ENCODE results near the gene TMEM184B. TPM values are rescaled to one million over a fixed set of nuclear protein-coding genes. Genes with fewer than 3 reads are reported as not detected.

Gene TMEM184B
- total RNA-seq, 1 experiment from 2014 or later: 16.9 TPM

GRCh38 chr22:38296372-38296771 lies 23.6 kb upstream of the TMEM184B start:
- Histone ChIP-seq H3K4me1 (no peaks in the 10 kb centered on the region), H3K4me3 (no peak overlapping the region), H3K9me3 (replicated peaks) (no peaks in the 10 kb centered on the region), H3K27ac (no peak overlapping the region), H3K36me3 (peaks cover 52% of the 10 kb centered on the region), H3K27me3 (no peaks in the 10 kb centered on the region)
- no peak for DNase-seq

GRCh38 chr22:38295863-38296262 lies 23.1 kb upstream of the TMEM184B start:
- DNase-seq: no peak
- peaks cover 50% of the 10 kb centered on the region for H3K36me3 ChIP-seq
- H3K4me3 ChIP-seq: no peak overlapping the region
- no peaks in the 10 kb centered on the region for H3K27me3 ChIP-seq
- no peak overlapping the region for H3K27ac ChIP-seq
- no peaks in the 10 kb centered on the region for H3K9me3 ChIP-seq (replicated peaks)
- H3K4me1 ChIP-seq: no peaks in the 10 kb centered on the region

GRCh38 chr22:38295339-38295738 lies 22.5 kb upstream of the TMEM184B start:
- no peaks in the 10 kb centered on the region for H3K4me1 ChIP-seq
- no peak for DNase-seq
- H3K9me3 ChIP-seq (replicated peaks): no peaks in the 10 kb centered on the region
- no peaks in the 10 kb centered on the region for H3K27me3 ChIP-seq
- no peak overlapping the region for H3K4me3 ChIP-seq
- peaks cover 48% of the 10 kb centered on the region for H3K36me3 ChIP-seq
- H3K27ac ChIP-seq: no peak overlapping the region

- Histone ChIP-seq H3K27ac (no peak overlapping the region), H3K9me3 (replicated peaks) (no peaks in the 10 kb centered on the region), H3K4me3 (no peak overlapping the region), H3K4me1 (no peaks in the 10 kb centered on the region), H3K36me3 (peaks cover 42% of the 10 kb centered on the region), H3K27me3 (no peaks in the 10 kb centered on the region)
- no peak for DNase-seq
These were observed 21.4 kb upstream of the TMEM184B start for GRCh38 chr22:38294193-38294592.

- H3K9me3 ChIP-seq (replicated peaks): no peaks in the 10 kb centered on the region
- peaks cover 27% of the 10 kb centered on the region for H3K36me3 ChIP-seq
- no peak overlapping the region for H3K4me3 ChIP-seq
- no peaks in the 10 kb centered on the region for H3K27me3 ChIP-seq
- H3K4me1 ChIP-seq: no peaks in the 10 kb centered on the region
- no peak overlapping the region for H3K27ac ChIP-seq
- no peak for DNase-seq
These were observed 19.9 kb upstream of the TMEM184B start for GRCh38 chr22:38292694-38293093.

- H3K4me3 ChIP-seq: no peak overlapping the region
- H3K27ac ChIP-seq: no peak overlapping the region
- H3K27me3 ChIP-seq: no peaks in the 10 kb centered on the region
- H3K9me3 ChIP-seq (replicated peaks): no peaks in the 10 kb centered on the region
- peaks cover 12% of the 10 kb centered on the region for H3K36me3 ChIP-seq
- no peak for DNase-seq
- H3K4me1 ChIP-seq: no peaks in the 10 kb centered on the region
These were observed 18.5 kb upstream of the TMEM184B start for GRCh38 chr22:38291201-38291777.

GRCh38 chr22:38290347-38290746 lies 17.5 kb upstream of the TMEM184B start:
- Histone ChIP-seq H3K27me3 (no peaks in the 10 kb centered on the region), H3K27ac (no peak overlapping the region), H3K4me3 (no peak overlapping the region), H3K9me3 (replicated peaks) (no peaks in the 10 kb centered on the region), H3K4me1 (no peaks in the 10 kb centered on the region), H3K36me3 (peaks cover 4% of the 10 kb centered on the region)
- DNase-seq: no peak

GRCh38 chr22:38289583-38290082 lies 16.8 kb upstream of the TMEM184B start:
- H3K9me3 ChIP-seq (replicated peaks): no peaks in the 10 kb centered on the region
- H3K4me3 ChIP-seq: no peak overlapping the region
- no peak overlapping the region for H3K27ac ChIP-seq
- H3K36me3 ChIP-seq: peaks cover 4% of the 10 kb centered on the region; the same call in 1 of the 2 replicates
- H3K27me3 ChIP-seq: no peaks in the 10 kb centered on the region
- DNase-seq: no peak
- H3K4me1 ChIP-seq: no peaks in the 10 kb centered on the region

- Histone ChIP-seq H3K4me1 (no peaks in the 10 kb centered on the region; the same call in 1 of the 2 replicates), H3K27ac (no peak overlapping the region), H3K36me3 (no peaks in the 10 kb centered on the region; the same call in 1 of the 2 replicates), H3K9me3 (replicated peaks) (no peaks in the 10 kb centered on the region), H3K27me3 (no peaks in the 10 kb centered on the region), H3K4me3 (no peak overlapping the region)
- DNase-seq: no peak
These were observed 14.3 kb upstream of the TMEM184B start for GRCh38 chr22:38286915-38287669.

GRCh38 chr22:38285018-38285417 lies 12.2 kb upstream of the TMEM184B start:
- Histone ChIP-seq H3K9me3 (replicated peaks) (no peaks in the 10 kb centered on the region), H3K4me1 (no peaks in the 10 kb centered on the region; the same call in 1 of the 2 replicates), H3K27ac (no peak overlapping the region), H3K27me3 (no peaks in the 10 kb centered on the region), H3K36me3 (no peaks in the 10 kb centered on the region), H3K4me3 (no peak overlapping the region)
- no peak for DNase-seq

- Histone ChIP-seq H3K9me3 (replicated peaks) (no peaks in the 10 kb centered on the region), H3K4me1 (no peaks in the 10 kb centered on the region; the same call in 1 of the 2 replicates), H3K27me3 (no peaks in the 10 kb centered on the region), H3K27ac (no peak overlapping the region), H3K36me3 (no peaks in the 10 kb centered on the region), H3K4me3 (no peak overlapping the region)
- no peak for DNase-seq
These were observed 11.2 kb upstream of the TMEM184B start for GRCh38 chr22:38284042-38284402.

- Histone ChIP-seq H3K4me3 (no peak overlapping the region), H3K4me1 (no peaks in the 10 kb centered on the region; the same call in 1 of the 2 replicates), H3K27ac (no peak overlapping the region), H3K27me3 (no peaks in the 10 kb centered on the region), H3K9me3 (replicated peaks) (no peaks in the 10 kb centered on the region), H3K36me3 (no peaks in the 10 kb centered on the region)
- no peak for DNase-seq
These were observed 9.6 kb upstream of the TMEM184B start for GRCh38 chr22:38282397-38282796.

GRCh38 chr22:38276166-38276565 lies 3.4 kb upstream of the TMEM184B start:
- H3K36me3 ChIP-seq: no peaks in the 10 kb centered on the region
- no peaks in the 10 kb centered on the region; the same call in 1 of the 2 replicates for H3K4me1 ChIP-seq
- no peak overlapping the region for H3K4me3 ChIP-seq
- H3K27me3 ChIP-seq: no peaks in the 10 kb centered on the region
- no peak overlapping the region for H3K27ac ChIP-seq
- DNase-seq: no peak
- H3K9me3 ChIP-seq (replicated peaks): no peaks in the 10 kb centered on the region

- no peaks in the 10 kb centered on the region for H3K27me3 ChIP-seq
- H3K36me3 ChIP-seq: no peaks in the 10 kb centered on the region
- H3K4me3 ChIP-seq: peak overlapping the region; percentile 96
- DNase-seq: peak in 1 of 2 experiments; percentile 40
- H3K27ac ChIP-seq: peak overlapping the region; percentile 39; the same call in 1 of the 2 replicates
- no peaks in the 10 kb centered on the region for H3K9me3 ChIP-seq (replicated peaks)
- no peaks in the 10 kb centered on the region; the same call in 1 of the 2 replicates for H3K4me1 ChIP-seq
These were observed 471 bp upstream of the TMEM184B start for GRCh38 chr22:38273135-38273826.

GRCh38 chr22:38271927-38272372 lies 860 bp downstream of the TMEM184B start:
- H3K9me3 ChIP-seq (replicated peaks): no peaks in the 10 kb centered on the region
- H3K27ac ChIP-seq: no peak overlapping the region
- H3K36me3 ChIP-seq: no peaks in the 10 kb centered on the region
- H3K4me1 ChIP-seq: no peaks in the 10 kb centered on the region; the same call in 1 of the 2 replicates
- H3K4me3 ChIP-seq: peak overlapping the region; percentile 96
- H3K27me3 ChIP-seq: no peaks in the 10 kb centered on the region
- no peak for DNase-seq
